Measurements from ENCODE around the gene ECE1.

Gene ECE1

GRCh38 chr1:21278860-21279845, 11.1 kb downstream of the ECE1 start:
- no peaks in the 10 kb centered on the region for H3K27me3 ChIP-seq
- H3K4me1 ChIP-seq = peaks cover 0 to 55% (median 45%) of the 10 kb centered on the region in 4 donors
- H3K36me3 ChIP-seq = peaks cover 6 to 53% (median 15%) of the 10 kb centered on the region in 3 donors
- no peak for DNase-seq
- intact Hi-C loops (cut with DNase I; ENCODE audit: low total_unique reads) = no loop called here
- no peaks in the 10 kb centered on the region for H3K9me3 ChIP-seq
- no peak for TF ChIP-seq CTCF (IDR thresholded peaks at IDR 0.05)
- peak overlapping the region; percentile 65 to 67 for H3K27ac ChIP-seq
- peak overlapping the region in 1 of 2 donors; percentile 10 for H3K4me3 ChIP-seq

GRCh38 chr1:21278208-21278859, 11.9 kb downstream of the ECE1 start:
- no peaks in the 10 kb centered on the region for H3K9me3 ChIP-seq
- intact Hi-C loops (cut with DNase I; ENCODE audit: low total_unique reads) = no loop called here
- no peaks in the 10 kb centered on the region for H3K27me3 ChIP-seq
- peaks cover 0 to 62% (median 51%) of the 10 kb centered on the region in 4 donors for H3K4me1 ChIP-seq
- TF ChIP-seq CTCF (IDR thresholded peaks at IDR 0.05) = no peak
- no peak overlapping the region for H3K4me3 ChIP-seq
- peak overlapping the region; percentile 65 to 67 for H3K27ac ChIP-seq
- H3K36me3 ChIP-seq = peaks cover 6 to 53% (median 22%) of the 10 kb centered on the region in 3 donors
- peak in 1 of 2 donors; percentile 65 for DNase-seq

- DNase-seq = no peak
- Histone ChIP-seq H3K9me3 (no peaks in the 10 kb centered on the region), H3K27ac (peak overlapping the region; percentile 65 to 67), H3K4me3 (no peak overlapping the region), H3K27me3 (no peaks in the 10 kb centered on the region), H3K4me1 (peaks cover 0 to 62% (median 51%) of the 10 kb centered on the region in 4 donors), H3K36me3 (peaks cover 12 to 59% (median 32%) of the 10 kb centered on the region in 3 donors)
- intact Hi-C loops (cut with DNase I; ENCODE audit: low total_unique reads) = no loop called here
- no peak for TF ChIP-seq CTCF (IDR thresholded peaks at IDR 0.05)
Measured at GRCh38 chr1:21277180-21277579, 13.1 kb downstream of the ECE1 start.

GRCh38 chr1:21272540-21272939, 17.7 kb downstream of the ECE1 start:
- Histone ChIP-seq H3K36me3 (peaks cover 39 to 86% (median 78%) of the 10 kb centered on the region in 3 donors), H3K4me3 (no peak overlapping the region), H3K4me1 (peaks cover 0 to 50% (median 43%) of the 10 kb centered on the region in 4 donors), H3K27me3 (no peaks in the 10 kb centered on the region), H3K27ac (no peak overlapping the region), H3K9me3 (no peaks in the 10 kb centered on the region)
- TF ChIP-seq CTCF (IDR thresholded peaks at IDR 0.05) = no peak
- intact Hi-C loops (cut with DNase I; ENCODE audit: low total_unique reads) = no loop called here
- DNase-seq = no peak

GRCh38 chr1:21271550-21271949, 18.7 kb downstream of the ECE1 start:
- no peak overlapping the region for H3K27ac ChIP-seq
- peaks cover 41 to 87% (median 85%) of the 10 kb centered on the region in 3 donors for H3K36me3 ChIP-seq
- intact Hi-C loops (cut with DNase I; ENCODE audit: low total_unique reads) = no loop called here

More at GRCh38 chr1:21271550-21271949, 18.7 kb downstream of the ECE1 start:
- no peaks in the 10 kb centered on the region for H3K9me3 ChIP-seq
- H3K4me3 ChIP-seq = no peak overlapping the region
- peaks cover 0 to 42% (median 34%) of the 10 kb centered on the region in 4 donors for H3K4me1 ChIP-seq
- no peaks in the 10 kb centered on the region for H3K27me3 ChIP-seq
- DNase-seq = no peak
- no peak for TF ChIP-seq CTCF (IDR thresholded peaks at IDR 0.05)
